GM10266 (cell line): ENCODE results near the gene MUSK.
"Not testable (repeated sequence)": the region's sequence is repeated elsewhere in the genome, so short reads cannot be mapped to it uniquely, and the experiment has no call there.

Experiments
- DNase-seq: peaks from one replicate; pipeline ENCODE4 v3.0.0; 2012; ENCODE audit errors: extremely low spot score
- TF ChIP-seq, protein P1 (sequence below): IDR thresholded peaks from 2 replicates; pipeline ENCODE4 v1.5.1; 2012; ENCODE audit warnings: mild to moderate bottlenecking, low read depth; ENCODE audit not compliant: control insufficient read depth, insufficient read depth; ENCODE audit errors: missing control alignments

The MUSK gene

GRCh38 chr9:110775724-110776123 lies 107.1 kb downstream of the MUSK start:
- no peak for DNase-seq
- TF ChIP-seq, protein P1, sequence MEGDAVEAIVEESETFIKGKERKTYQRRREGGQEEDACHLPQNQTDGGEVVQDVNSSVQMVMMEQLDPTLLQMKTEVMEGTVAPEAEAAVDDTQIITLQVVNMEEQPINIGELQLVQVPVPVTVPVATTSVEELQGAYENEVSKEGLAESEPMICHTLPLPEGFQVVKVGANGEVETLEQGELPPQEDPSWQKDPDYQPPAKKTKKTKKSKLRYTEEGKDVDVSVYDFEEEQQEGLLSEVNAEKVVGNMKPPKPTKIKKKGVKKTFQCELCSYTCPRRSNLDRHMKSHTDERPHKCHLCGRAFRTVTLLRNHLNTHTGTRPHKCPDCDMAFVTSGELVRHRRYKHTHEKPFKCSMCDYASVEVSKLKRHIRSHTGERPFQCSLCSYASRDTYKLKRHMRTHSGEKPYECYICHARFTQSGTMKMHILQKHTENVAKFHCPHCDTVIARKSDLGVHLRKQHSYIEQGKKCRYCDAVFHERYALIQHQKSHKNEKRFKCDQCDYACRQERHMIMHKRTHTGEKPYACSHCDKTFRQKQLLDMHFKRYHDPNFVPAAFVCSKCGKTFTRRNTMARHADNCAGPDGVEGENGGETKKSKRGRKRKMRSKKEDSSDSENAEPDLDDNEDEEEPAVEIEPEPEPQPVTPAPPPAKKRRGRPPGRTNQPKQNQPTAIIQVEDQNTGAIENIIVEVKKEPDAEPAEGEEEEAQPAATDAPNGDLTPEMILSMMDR: no peak

- TF ChIP-seq, protein P1: no peak
- no peak for DNase-seq
Measured at GRCh38 chr9:110776221-110776620, 107.6 kb downstream of the MUSK start.

GRCh38 chr9:110777196-110777875 lies 108.7 kb downstream of the MUSK start:
- TF ChIP-seq, protein P1: no peak
- no peak for DNase-seq

DNA sequence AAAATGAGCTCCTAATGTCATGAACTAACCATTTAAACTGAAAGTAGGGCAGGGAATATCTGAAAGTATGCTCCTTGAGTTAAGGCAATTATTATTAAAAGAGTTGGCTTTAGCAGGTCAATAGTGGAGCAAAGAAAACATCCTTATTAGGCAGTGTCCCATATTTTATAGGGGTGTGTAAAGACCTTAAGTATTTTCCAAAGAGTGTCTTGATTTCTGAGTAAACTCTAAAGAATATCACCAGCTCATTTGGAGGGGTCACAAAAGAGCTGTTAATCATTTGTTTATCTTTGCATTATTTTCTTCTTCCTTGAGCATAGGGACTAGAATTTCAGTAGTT lies 109.3 kb downstream of the MUSK start:
- DNase-seq: no peak
- TF ChIP-seq, protein P1: no peak

DNA sequence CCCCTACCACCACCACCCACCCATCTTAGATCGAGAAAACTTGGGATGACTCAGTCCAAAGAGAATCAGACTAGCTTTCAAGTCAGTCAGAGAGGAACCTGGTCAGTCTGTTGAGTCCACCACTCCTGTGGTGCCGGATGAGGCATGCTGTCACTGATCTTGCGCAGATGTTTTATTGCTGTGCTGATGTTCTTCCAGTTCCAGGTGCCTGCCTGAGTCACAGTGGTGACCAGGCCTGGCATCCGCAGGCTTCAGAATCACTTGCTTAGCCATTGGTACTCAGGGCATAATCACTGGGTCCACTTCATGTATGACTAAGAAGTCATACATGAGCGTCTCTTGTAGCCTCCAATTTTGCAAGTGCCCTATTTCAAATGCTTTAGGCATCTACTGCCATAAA lies 114.1 kb downstream of the MUSK start:
- no peak for DNase-seq
- TF ChIP-seq, protein P1: no peak

- TF ChIP-seq, protein P1: no peak
- DNase-seq: no peak
Measured at GRCh38 chr9:110784309-110784708, 115.7 kb downstream of the MUSK start.

DNA sequence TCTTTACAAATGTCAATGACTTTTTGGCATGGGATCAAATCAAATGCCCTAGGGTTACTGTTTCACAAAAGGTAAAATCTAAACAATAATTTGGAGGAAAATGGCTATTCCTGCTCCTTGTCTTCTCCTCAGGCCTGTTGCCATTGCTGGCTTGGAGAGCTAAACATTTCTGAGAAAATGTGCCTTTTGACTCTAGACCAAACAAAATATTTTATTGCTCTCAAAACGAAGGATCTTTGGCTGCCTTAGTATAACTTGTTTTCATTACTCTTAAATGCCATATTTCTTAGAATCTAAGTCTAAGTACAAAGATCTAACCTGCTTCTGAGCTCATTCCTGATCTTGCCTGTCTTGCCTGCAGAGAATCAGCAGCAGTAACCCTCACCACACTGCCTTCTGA lies 116.6 kb downstream of the MUSK start:
- TF ChIP-seq, protein P1: no peak
- no peak for DNase-seq

DNA sequence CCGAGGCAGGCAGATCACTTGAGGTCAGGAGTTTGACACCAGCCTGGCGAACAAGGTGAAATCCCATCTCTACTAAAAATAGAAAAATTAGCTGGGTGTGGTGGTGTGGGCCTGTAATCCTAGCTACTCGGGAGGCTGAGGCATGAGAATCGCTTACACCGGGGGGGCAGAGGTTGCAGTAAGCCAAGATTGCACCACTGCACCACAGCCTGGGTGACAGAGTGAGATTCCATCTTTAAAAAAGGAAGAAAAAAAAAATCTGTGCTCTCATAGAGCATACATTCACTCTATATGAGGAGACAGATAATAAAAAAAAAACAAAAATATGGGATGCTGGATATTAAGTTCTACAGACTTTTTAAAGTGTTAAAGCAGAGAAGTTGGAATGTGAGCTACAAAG lies 119.8 kb downstream of the MUSK start:
- not testable (repeated sequence) for DNase-seq
